Loucy (cell line): ENCODE results near the gene MYO18A.

Experiments
- EZH2phosphoT487 ChIP-seq: fragments of 200-600 bp; IDR thresholded peaks from 2 replicates; pipeline ENCODE4 v1.6.1; 2018; ENCODE audit warnings: antibody characterized with exemption, mild to moderate bottlenecking, moderate library complexity, borderline replicate concordance
- TF ChIP-seq, protein P1 (sequence below): fragments of 200-600 bp; sonication (generic); conservative IDR thresholded peaks from 2 replicates; pipeline ENCODE4 v1.5.1; 2014; ENCODE audit warnings: mild to moderate bottlenecking, antibody characterized with exemption, low read length

DNA sequence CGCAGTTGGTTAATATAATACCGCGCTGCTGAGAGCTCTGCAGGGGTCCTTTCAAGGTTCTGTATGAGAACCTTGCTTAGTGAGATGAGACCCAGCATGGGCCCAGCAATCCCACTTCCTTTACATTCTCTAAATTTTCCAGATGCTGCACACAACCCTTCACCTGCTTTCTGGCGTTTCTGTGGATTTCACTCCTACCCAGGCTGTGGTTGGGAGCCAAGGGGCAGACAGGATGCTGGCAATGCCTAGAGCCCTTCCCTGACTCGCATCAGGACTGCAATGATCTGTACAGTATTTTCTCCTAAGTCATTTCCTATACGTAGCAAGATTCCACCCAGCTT, 147.4 kb downstream of the MYO18A start:
- TF ChIP-seq EZH2phosphoT487: no peak
- TF ChIP-seq, protein P1, sequence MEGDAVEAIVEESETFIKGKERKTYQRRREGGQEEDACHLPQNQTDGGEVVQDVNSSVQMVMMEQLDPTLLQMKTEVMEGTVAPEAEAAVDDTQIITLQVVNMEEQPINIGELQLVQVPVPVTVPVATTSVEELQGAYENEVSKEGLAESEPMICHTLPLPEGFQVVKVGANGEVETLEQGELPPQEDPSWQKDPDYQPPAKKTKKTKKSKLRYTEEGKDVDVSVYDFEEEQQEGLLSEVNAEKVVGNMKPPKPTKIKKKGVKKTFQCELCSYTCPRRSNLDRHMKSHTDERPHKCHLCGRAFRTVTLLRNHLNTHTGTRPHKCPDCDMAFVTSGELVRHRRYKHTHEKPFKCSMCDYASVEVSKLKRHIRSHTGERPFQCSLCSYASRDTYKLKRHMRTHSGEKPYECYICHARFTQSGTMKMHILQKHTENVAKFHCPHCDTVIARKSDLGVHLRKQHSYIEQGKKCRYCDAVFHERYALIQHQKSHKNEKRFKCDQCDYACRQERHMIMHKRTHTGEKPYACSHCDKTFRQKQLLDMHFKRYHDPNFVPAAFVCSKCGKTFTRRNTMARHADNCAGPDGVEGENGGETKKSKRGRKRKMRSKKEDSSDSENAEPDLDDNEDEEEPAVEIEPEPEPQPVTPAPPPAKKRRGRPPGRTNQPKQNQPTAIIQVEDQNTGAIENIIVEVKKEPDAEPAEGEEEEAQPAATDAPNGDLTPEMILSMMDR: no peak
